Pancreas (tissue), 10 donors: Measurements from ENCODE around the gene LIPE. TPM values are rescaled to one million over a fixed set of nuclear protein-coding genes. Genes with fewer than 3 reads are reported as not detected.

Experiments used
- ATAC-seq, 4 donors: fragments of 200-7000 bp; cut with Tn5 transposase; one replicate each; pipeline versions ENCODE4 v1.8.0 to v1.9.1; 2020; ENCODE audit warnings: mild to moderate bottlenecking in 4 of 4, moderate library complexity in 4 of 4
- DNase-seq, 6 donors: peaks; one replicate each; pipeline ENCODE4 v3.0.0-alpha.2; 2020
- FAIRE-seq: peaks from 2 replicates; lab custom pipeline; 2012; peaks lifted over from hg19 to GRCh38; lab: Jason Lieb, UNC
- H3K27ac ChIP-seq, 4 donors: fragments of 200-600 bp; sonication (generic); 1 replicate in 3 of 4; 2 replicates in 1 of 4; pipeline versions ENCODE4 v1.5.0 to v1.8.0; 2020
- H3K27me3 ChIP-seq, 4 donors: fragments of 200-600 bp; one replicate each; pipeline ENCODE4 v1.8.0; 2021
- H3K36me3 ChIP-seq, 3 donors: fragments of 200-600 bp; sonication (generic) in 1 of 3; one replicate each; pipeline versions ENCODE4 v1.5.0 to v1.8.0; 2020 to 2021
- H3K4me1 ChIP-seq, 3 donors: fragments of 200-600 bp; one replicate each; pipeline ENCODE4 v1.8.0; 2021
- H3K4me3 ChIP-seq, 4 donors: fragments of 200-600 bp; sonication (generic) in 2 of 4; one replicate each; pipeline versions ENCODE4 v1.5.0 to v1.8.0; 2020 to 2021
- H3K9me3 ChIP-seq, 4 donors: fragments of 200-600 bp; one replicate each; pipeline ENCODE4 v1.8.0; 2021
- CTCF ChIP-seq, 4 donors: fragments of 200-600 bp; sonication (generic) in 3 of 4; IDR thresholded peaks; one replicate each; pipeline versions ENCODE4 v1.5.0 to v1.8.0; 2021; ENCODE audit warnings: antibody characterized with exemption in 4 of 4
- WGBS, 2 donors: extraction: QIAGEN DNeasy Blood & Tissue Kit; methylation state at CpG; one replicate each; pipeline ENCODE4 v1.1.7; 2013; 5-methylcytosine and 5-hydroxymethylcytosine counted together
- intact Hi-C, 3 donors: fragments of 100-400 bp; cut with DNase I; formaldehyde crosslinking; loops; one replicate each; pipeline versions ENCODE4 v1.11.1 to v1.14.2; 2022
- polyA plus RNA-seq, 2 donors: library from polyadenylated mRNA; stranded (reverse); fragments of 200-250 nt; gene quantifications; one replicate each; pipeline ENCODE4 v1.2.3, GENCODE V29; 2013
- total RNA-seq, 6 donors: library from RNA; stranded (reverse); fragmentation: NEBNext Ultra II Directional in 4 of 6; extraction: Animal tissue kit (Norgen Biotek cat#: 25700) in 4 of 6; gene quantifications; one replicate each; pipeline versions ENCODE4 v1.2.1 to v1.2.4, GENCODE V29; 2021 to 2023
- donor health status: healthy with polysubstance abuse.
- donor health status: DM: no; HTN: no; CAD: no; lungs with moderate emphysema.
- donor health status: DM: no; HTN: no; CAD: no.
- donor health status: control.
- donor health status: control.
- donor health status: Bipolar disorder and iron deficiency.
- donor health status: DM: yes; HTN: yes; CAD: no.
- donor health status: DM: no; HTN: no; CAD: no.
- donor health status: DM: no; HTN: no; CAD: no.
- donor health status: DM: yes; HTN: yes; CAD: no.

LIPE gene
- total RNA-seq (10 to 100 TPM in 1 of 6 donors, 1 to 10 TPM in 5; 1.6 to 14.4 (median 4.0) TPM), polyA plus RNA-seq (10 to 100 TPM in 1 of 2 donors, 1 to 10 TPM in 1; 6.4 to 38.3 TPM)

GRCh38 chr19:42427313-42427712 lies at the start of gene LIPE:
Gene LIPE (minus strand): TSS chr19:42427388. CDS start chr19:42427149, 239 bp downstream.
- H3K36me3 ChIP-seq: no peaks in the 10 kb centered on the region
- intact Hi-C loops: no loop called here
- no peak for ATAC-seq
- no peaks in the 10 kb centered on the region for H3K27me3 ChIP-seq
- DNase-seq: no peak
- no peak within 1 kb of the TSS for H3K27ac ChIP-seq
- WGBS, 2 donors: 73 to 83% methylated on average over 4 of the region's 4 CpGs
- H3K9me3 ChIP-seq: no peaks in the 10 kb centered on the region
- peaks cover 0 to 8% (median 0%) of the 10 kb centered on the region in 3 donors for H3K4me1 ChIP-seq
- no peak for FAIRE-seq
- H3K4me3 ChIP-seq: no peak within 1 kb of the TSS
- no peak for TF ChIP-seq CTCF (IDR thresholded peaks at IDR 0.05)

GRCh38 chr19:42475366-42475765 lies 48.2 kb upstream of the LIPE start:
- no peak for TF ChIP-seq CTCF (IDR thresholded peaks at IDR 0.05)
- no peak overlapping the region for H3K4me3 ChIP-seq
- H3K36me3 ChIP-seq: no peaks in the 10 kb centered on the region
- WGBS, 2 donors: 70 to 85% methylated on average over 2 to 4 of the region's 4 CpGs
- H3K27ac ChIP-seq: no peak overlapping the region
- no peaks in the 10 kb centered on the region for H3K9me3 ChIP-seq
- no peak for ATAC-seq
- intact Hi-C loops: no loop called here
- peaks cover 0 to 1% (median 0%) of the 10 kb centered on the region in 3 donors for H3K4me1 ChIP-seq
- no peaks in the 10 kb centered on the region for H3K27me3 ChIP-seq
- no peak for FAIRE-seq
- DNase-seq: no peak

GRCh38 chr19:42474743-42475142 lies 47.6 kb upstream of the LIPE start:
- no peaks in the 10 kb centered on the region for H3K36me3 ChIP-seq
- H3K27ac ChIP-seq: no peak overlapping the region
- H3K4me3 ChIP-seq: no peak overlapping the region
- no peaks in the 10 kb centered on the region for H3K9me3 ChIP-seq
- WGBS, 2 donors: 65 to 67% methylated on average over 4 of the region's 4 CpGs
- FAIRE-seq: no peak
- no peaks in the 10 kb centered on the region for H3K27me3 ChIP-seq
- no peaks in the 10 kb centered on the region for H3K4me1 ChIP-seq
- intact Hi-C loops: no loop called here
- no peak for DNase-seq
- ATAC-seq: no peak
- TF ChIP-seq CTCF (IDR thresholded peaks at IDR 0.05): no peak

GRCh38 chr19:42473686-42474085 lies 46.5 kb upstream of the LIPE start:
- Histone ChIP-seq H3K27ac (no peak overlapping the region), H3K4me3 (no peak overlapping the region), H3K4me1 (no peaks in the 10 kb centered on the region), H3K36me3 (no peaks in the 10 kb centered on the region), H3K27me3 (no peaks in the 10 kb centered on the region), H3K9me3 (no peaks in the 10 kb centered on the region)
- intact Hi-C loops: no loop called here
- DNase-seq: no peak
- WGBS, 2 donors: 72 to 77% methylated on average over 6 of the region's 6 CpGs
- TF ChIP-seq CTCF (IDR thresholded peaks at IDR 0.05): no peak
- FAIRE-seq: no peak
- ATAC-seq: no peak

GRCh38 chr19:42472402-42473147 lies 45.4 kb upstream of the LIPE start:
- Histone ChIP-seq H3K4me3 (no peak overlapping the region), H3K27ac (no peak overlapping the region), H3K4me1 (no peaks in the 10 kb centered on the region), H3K27me3 (no peaks in the 10 kb centered on the region), H3K36me3 (no peaks in the 10 kb centered on the region), H3K9me3 (no peaks in the 10 kb centered on the region)
- FAIRE-seq (no peak), ATAC-seq (no peak), DNase-seq (no peak)
- no peak for TF ChIP-seq CTCF (IDR thresholded peaks at IDR 0.05)
- intact Hi-C loops: no loop called here
- WGBS, 2 donors: 91 to 92% methylated on average over 7 of the region's 7 CpGs
